Sciatic nerve (tissue), 2 donors: ENCODE data around the gene DCBLD1. TPM values are rescaled to one million over a fixed set of nuclear protein-coding genes. Genes with fewer than 3 reads are reported as not detected.
"Not testable (repeated sequence)": the region's sequence is repeated elsewhere in the genome, so short reads cannot be mapped to it uniquely, and the experiment has no call there.

Experiments
- ATAC-seq: fragments of 200-7000 bp; cut with Tn5 transposase; one replicate; pipeline ENCODE4 v1.9.1; 2020; ENCODE audit warnings: mild to moderate bottlenecking, moderate library complexity
- DNase-seq: peaks from one replicate; pipeline ENCODE4 v3.0.0-alpha.2; 2020; ENCODE audit warnings: low spot score
- intact Hi-C: fragments of 100-400 bp; cut with DNase I; formaldehyde crosslinking; loops from one replicate; pipeline ENCODE4 v1.14.2; 2022
- total RNA-seq: library from RNA; stranded (reverse); fragmentation: NEBNext Ultra II Directional; extraction: Animal tissue kit (Norgen Biotek cat#: 25700); gene quantifications from one replicate; pipeline ENCODE4 v1.2.1, GENCODE V29; 2021
- donor health status: DM: no; HTN: no; CAD: no.
- donor health status: DM: no; HTN: no; CAD: no.

DCBLD1 gene
- total RNA-seq, result 13.6 TPM

- ATAC-seq, result peak; percentile 84
- DNase-seq, result peak; percentile 73
- intact Hi-C loops, result no loop called here
Measured at GRCh38 chr6:117482240-117483003, at the start of gene DCBLD1. Gene DCBLD1 (plus strand): TSS chr6:117482674. CDS start chr6:117482782, 108 bp downstream.

GRCh38 chr6:117440706-117441525, 41.6 kb upstream of the DCBLD1 start:
- DNase-seq, result no peak
- no peak for ATAC-seq
- intact Hi-C loops, result no loop called here

- intact Hi-C loops, result no loop called here
- DNase-seq, result no peak
- ATAC-seq, result no peak
Measured at GRCh38 chr6:117441824-117442264, 40.6 kb upstream of the DCBLD1 start.

GRCh38 chr6:117442313-117442712, 40.2 kb upstream of the DCBLD1 start:
- DNase-seq, intact Hi-C loops, ATAC-seq: not testable (repeated sequence)

GRCh38 chr6:117444600-117444999, 37.9 kb upstream of the DCBLD1 start:
- intact Hi-C loops, result no loop called here
- ATAC-seq (no peak), DNase-seq (no peak)

- ATAC-seq, result no peak
- DNase-seq, result no peak
- intact Hi-C loops, result no loop called here
Measured at GRCh38 chr6:117446861-117447260, 35.6 kb upstream of the DCBLD1 start.

- ATAC-seq, result peak; percentile 24
- DNase-seq, result no peak
- intact Hi-C loops, result no loop called here
Measured at GRCh38 chr6:117448011-117448410, 34.5 kb upstream of the DCBLD1 start.

- intact Hi-C loops, result no loop called here
- ATAC-seq (no peak), DNase-seq (no peak)
Measured at GRCh38 chr6:117448732-117449485, 33.6 kb upstream of the DCBLD1 start.

GRCh38 chr6:117449549-117450439, 32.7 kb upstream of the DCBLD1 start:
- intact Hi-C loops, result loop anchor here (5.0 kb wide), 1 partner anchor 108 kb away; no protein-coding TSS in a partner anchor
- DNase-seq (peak; percentile 71), ATAC-seq (peak; percentile 53)

GRCh38 chr6:117451671-117452070, 30.8 kb upstream of the DCBLD1 start:
- intact Hi-C loops, result loop anchor here (5.0 kb wide), 1 partner anchor 106 kb away; no protein-coding TSS in a partner anchor
- DNase-seq (no peak), ATAC-seq (no peak)

GRCh38 chr6:117456250-117456649, 26.2 kb upstream of the DCBLD1 start:
- intact Hi-C loops, result no loop called here
- DNase-seq (no peak), ATAC-seq (no peak)

- no peak for ATAC-seq
- no peak for DNase-seq
- intact Hi-C loops, result no loop called here
Measured at GRCh38 chr6:117456998-117457397, 25.5 kb upstream of the DCBLD1 start.

- intact Hi-C loops, result no loop called here
- DNase-seq, result no peak
- ATAC-seq, result no peak
Measured at GRCh38 chr6:117459204-117459944, 23.1 kb upstream of the DCBLD1 start.

- DNase-seq, result no peak
- no peak for ATAC-seq
- intact Hi-C loops, result no loop called here
Measured at GRCh38 chr6:117463762-117464665, 18.5 kb upstream of the DCBLD1 start.

- DNase-seq (no peak), ATAC-seq (no peak)
- intact Hi-C loops, result no loop called here
Measured at GRCh38 chr6:117464700-117465099, 17.8 kb upstream of the DCBLD1 start.

GRCh38 chr6:117465691-117466090, 16.8 kb upstream of the DCBLD1 start:
- ATAC-seq (no peak), DNase-seq (no peak)
- intact Hi-C loops, result no loop called here

- DNase-seq, result no peak
- intact Hi-C loops, result no loop called here
- no peak for ATAC-seq
Measured at GRCh38 chr6:117467876-117468275, 14.6 kb upstream of the DCBLD1 start.
